Cerebellar cortex (tissue), 1 donor: ENCODE results near the gene EIF4EBP3.

Experiments
- DNase-seq: peaks from one replicate; pipeline ENCODE4 v3.0.0-alpha.2; 2015; ENCODE audit warnings: low spot score

EIF4EBP3 gene

GRCh38 chr5:140557136-140557805, 9.8 kb downstream of the EIF4EBP3 start, which contains the start of gene SRA1:
Gene SRA1, minus strand, starts transcription at chr5:140557473. Its CDS starts 21 bp downstream, at chr5:140557452.
- DNase-seq, result peak; percentile 94

GRCh38 chr5:140557965-140558364, 10.5 kb downstream of the EIF4EBP3 start:
- no peak for DNase-seq

GRCh38 chr5:140558542-140558941, 11.1 kb downstream of the EIF4EBP3 start:
- DNase-seq, result no peak

- DNase-seq, result no peak
Measured at GRCh38 chr5:140560227-140560626, 12.8 kb downstream of the EIF4EBP3 start.

GRCh38 chr5:140561753-140562523, 14.5 kb downstream of the EIF4EBP3 start:
- DNase-seq, result no peak

GRCh38 chr5:140563596-140563995, 16.1 kb downstream of the EIF4EBP3 start:
- peak; percentile 41 for DNase-seq

- peak; percentile 99 for DNase-seq
Measured at GRCh38 chr5:140564196-140565023, 16.9 kb downstream of the EIF4EBP3 start, which contains the start of the genes APBB3 and SLC35A4. Gene APBB3, minus strand, starts transcription at chr5:140564598. Its CDS starts 353 bp downstream, at chr5:140564245. Gene SLC35A4, plus strand, starts transcription at chr5:140564828. Its CDS starts 2,342 bp downstream, at chr5:140567170.

GRCh38 chr5:140565024-140565779, 17.7 kb downstream of the EIF4EBP3 start:
- DNase-seq, result no peak

GRCh38 chr5:140565780-140566095, 18.3 kb downstream of the EIF4EBP3 start:
- no peak for DNase-seq

GRCh38 chr5:140566665-140567064, 19.2 kb downstream of the EIF4EBP3 start:
- DNase-seq, result no peak

GRCh38 chr5:140567136-140567818, 19.8 kb downstream of the EIF4EBP3 start:
- DNase-seq, result no peak

- no peak for DNase-seq
Measured at GRCh38 chr5:140567871-140568270, 20.4 kb downstream of the EIF4EBP3 start.

- DNase-seq, result no peak
Measured at GRCh38 chr5:140568443-140569063, 21.1 kb downstream of the EIF4EBP3 start.

- no peak for DNase-seq
Measured at GRCh38 chr5:140569197-140569596, 21.7 kb downstream of the EIF4EBP3 start.

- DNase-seq, result peak; percentile 93
Measured at GRCh38 chr5:140570058-140570457, 22.6 kb downstream of the EIF4EBP3 start.

GRCh38 chr5:140570488-140570887, 23.0 kb downstream of the EIF4EBP3 start:
- DNase-seq, result no peak

GRCh38 chr5:140571105-140571504, 23.6 kb downstream of the EIF4EBP3 start:
- no peak for DNase-seq

- DNase-seq, result no peak
Measured at GRCh38 chr5:140573683-140574082, 26.2 kb downstream of the EIF4EBP3 start.

- DNase-seq, result no peak
Measured at GRCh38 chr5:140574165-140574564, 26.7 kb downstream of the EIF4EBP3 start.

- no peak for DNase-seq
Measured at GRCh38 chr5:140575309-140575708, 27.8 kb downstream of the EIF4EBP3 start.

- DNase-seq, result no peak
Measured at GRCh38 chr5:140576776-140577201, 29.3 kb downstream of the EIF4EBP3 start.
